WTC11 (cell line): Measurements from ENCODE around the gene TMEM239.

Source experiments
- CREB1 ChIP-seq: sonication (generic); formaldehyde crosslinking; IDR thresholded peaks from 2 replicates; pipeline ENCODE4 v1.8.0; 2023; ENCODE audit warnings: mild to moderate bottlenecking, missing genetic modification reagents
- CTCF ChIP-seq: fragments of 200-600 bp; IDR thresholded peaks from 2 replicates; pipeline ENCODE4 v1.8.0; 2022; ENCODE audit warnings: antibody characterized with exemption
- JUN ChIP-seq: sonication (generic); formaldehyde crosslinking; IDR thresholded peaks from 2 replicates; pipeline ENCODE4 v1.8.0; 2023; ENCODE audit warnings: mild to moderate bottlenecking, missing genetic modification reagents
- MLX ChIP-seq: sonication (generic); formaldehyde crosslinking; IDR thresholded peaks from 2 replicates; pipeline ENCODE4 v1.8.1; 2023; ENCODE audit warnings: mild to moderate bottlenecking, missing genetic modification reagents, moderate library complexity
- MXD4 ChIP-seq: fragments of 250-450 bp; sonication (Bioruptor Pico); IDR thresholded peaks from 2 replicates; pipeline ENCODE4 v1.8.0; 2021; ENCODE audit warnings: mild to moderate bottlenecking, moderate library complexity, borderline replicate concordance
- TEAD4 ChIP-seq: sonication (generic); formaldehyde crosslinking; IDR thresholded peaks from 2 replicates; pipeline ENCODE4 v1.8.0; 2022; ENCODE audit warnings: mild to moderate bottlenecking, missing genetic modification reagents
- ZNF532 ChIP-seq: fragments of 250-450 bp; sonication (Bioruptor Pico); IDR thresholded peaks from 2 replicates; pipeline ENCODE4 v1.9.0; 2021; ENCODE audit warnings: mild to moderate bottlenecking, borderline replicate concordance

- no peak for TF ChIP-seq MLX (CRISPR knock-in tag)
- TF ChIP-seq JUN (CRISPR knock-in tag), result no peak
- TF ChIP-seq TEAD4 (CRISPR knock-in tag), result no peak
- no peak for TF ChIP-seq CTCF
- no peak for TF ChIP-seq CREB1 (CRISPR knock-in tag)
- no peak for TF ChIP-seq MXD4
- TF ChIP-seq ZNF532 (CRISPR knock-in tag), result no peak
Measured at GRCh38 chr20:2805689-2806350, 10.3 kb upstream of the TMEM239 start.
